ENCODE measurements around the gene NEK4.

DNA sequence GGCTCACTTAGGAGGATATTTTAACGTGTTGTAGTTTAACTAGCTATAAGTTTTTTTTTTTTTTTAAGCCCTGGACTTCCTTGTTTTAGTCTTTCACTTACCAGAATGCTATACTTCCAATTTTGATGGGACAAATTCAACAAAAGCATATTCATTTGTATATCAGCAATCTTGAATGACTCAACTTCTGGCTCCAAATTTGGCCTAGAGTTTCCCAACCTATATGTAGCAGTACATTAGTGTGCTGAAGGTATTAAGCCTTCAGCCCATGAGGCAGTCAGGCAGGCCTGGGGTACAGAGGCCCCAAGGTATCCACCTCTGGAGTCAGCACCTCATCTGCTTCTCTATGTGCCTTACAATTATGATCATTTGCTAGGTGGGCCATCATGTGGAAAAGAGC lies 90.9 kb downstream of the NEK4 start:
- TF ChIP-seq, protein P1, sequence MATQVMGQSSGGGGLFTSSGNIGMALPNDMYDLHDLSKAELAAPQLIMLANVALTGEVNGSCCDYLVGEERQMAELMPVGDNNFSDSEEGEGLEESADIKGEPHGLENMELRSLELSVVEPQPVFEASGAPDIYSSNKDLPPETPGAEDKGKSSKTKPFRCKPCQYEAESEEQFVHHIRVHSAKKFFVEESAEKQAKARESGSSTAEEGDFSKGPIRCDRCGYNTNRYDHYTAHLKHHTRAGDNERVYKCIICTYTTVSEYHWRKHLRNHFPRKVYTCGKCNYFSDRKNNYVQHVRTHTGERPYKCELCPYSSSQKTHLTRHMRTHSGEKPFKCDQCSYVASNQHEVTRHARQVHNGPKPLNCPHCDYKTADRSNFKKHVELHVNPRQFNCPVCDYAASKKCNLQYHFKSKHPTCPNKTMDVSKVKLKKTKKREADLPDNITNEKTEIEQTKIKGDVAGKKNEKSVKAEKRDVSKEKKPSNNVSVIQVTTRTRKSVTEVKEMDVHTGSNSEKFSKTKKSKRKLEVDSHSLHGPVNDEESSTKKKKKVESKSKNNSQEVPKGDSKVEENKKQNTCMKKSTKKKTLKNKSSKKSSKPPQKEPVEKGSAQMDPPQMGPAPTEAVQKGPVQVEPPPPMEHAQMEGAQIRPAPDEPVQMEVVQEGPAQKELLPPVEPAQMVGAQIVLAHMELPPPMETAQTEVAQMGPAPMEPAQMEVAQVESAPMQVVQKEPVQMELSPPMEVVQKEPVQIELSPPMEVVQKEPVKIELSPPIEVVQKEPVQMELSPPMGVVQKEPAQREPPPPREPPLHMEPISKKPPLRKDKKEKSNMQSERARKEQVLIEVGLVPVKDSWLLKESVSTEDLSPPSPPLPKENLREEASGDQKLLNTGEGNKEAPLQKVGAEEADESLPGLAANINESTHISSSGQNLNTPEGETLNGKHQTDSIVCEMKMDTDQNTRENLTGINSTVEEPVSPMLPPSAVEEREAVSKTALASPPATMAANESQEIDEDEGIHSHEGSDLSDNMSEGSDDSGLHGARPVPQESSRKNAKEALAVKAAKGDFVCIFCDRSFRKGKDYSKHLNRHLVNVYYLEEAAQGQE (IDR thresholded peaks at IDR 0.05; ENCODE audit: insufficient replicate concordance, low read depth), result no peak
- TF ChIP-seq, protein P2, sequence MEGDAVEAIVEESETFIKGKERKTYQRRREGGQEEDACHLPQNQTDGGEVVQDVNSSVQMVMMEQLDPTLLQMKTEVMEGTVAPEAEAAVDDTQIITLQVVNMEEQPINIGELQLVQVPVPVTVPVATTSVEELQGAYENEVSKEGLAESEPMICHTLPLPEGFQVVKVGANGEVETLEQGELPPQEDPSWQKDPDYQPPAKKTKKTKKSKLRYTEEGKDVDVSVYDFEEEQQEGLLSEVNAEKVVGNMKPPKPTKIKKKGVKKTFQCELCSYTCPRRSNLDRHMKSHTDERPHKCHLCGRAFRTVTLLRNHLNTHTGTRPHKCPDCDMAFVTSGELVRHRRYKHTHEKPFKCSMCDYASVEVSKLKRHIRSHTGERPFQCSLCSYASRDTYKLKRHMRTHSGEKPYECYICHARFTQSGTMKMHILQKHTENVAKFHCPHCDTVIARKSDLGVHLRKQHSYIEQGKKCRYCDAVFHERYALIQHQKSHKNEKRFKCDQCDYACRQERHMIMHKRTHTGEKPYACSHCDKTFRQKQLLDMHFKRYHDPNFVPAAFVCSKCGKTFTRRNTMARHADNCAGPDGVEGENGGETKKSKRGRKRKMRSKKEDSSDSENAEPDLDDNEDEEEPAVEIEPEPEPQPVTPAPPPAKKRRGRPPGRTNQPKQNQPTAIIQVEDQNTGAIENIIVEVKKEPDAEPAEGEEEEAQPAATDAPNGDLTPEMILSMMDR (IDR thresholded peaks at IDR 0.05; ENCODE audit: insufficient read depth, low read length), result no peak
- TF ChIP-seq GABPA (IDR thresholded peaks at IDR 0.05; ENCODE audit: low read depth) (no peak), POLR2AphosphoS5 (IDR thresholded peaks at IDR 0.05; ENCODE audit: low read depth) (no peak), SPI1 (IDR thresholded peaks at IDR 0.05; ENCODE audit: borderline replicate concordance, low read depth) (no peak)

Data from HL-60 (cell line).